Lower leg skin (tissue), 3 donors: Measurements from ENCODE around the gene TMEM260.

Experiments
- CTCF ChIP-seq, 3 donors: fragments of 450-650 bp; IDR thresholded peaks; one replicate each; pipeline ENCODE4 v1.5.1; 2016; ENCODE audit warnings: antibody characterized with exemption in 3 of 3, mild to moderate bottlenecking in 3 of 3, moderate library complexity in 2 of 3
- POLR2A ChIP-seq, 2 donors: fragments of 450-650 bp; IDR thresholded peaks; one replicate each; pipeline ENCODE4 v1.6.1; 2016 to 2017; ENCODE audit warnings: antibody characterized with exemption in 2 of 2, mild to moderate bottlenecking in 1 of 2, moderate library complexity in 1 of 2

DNA sequence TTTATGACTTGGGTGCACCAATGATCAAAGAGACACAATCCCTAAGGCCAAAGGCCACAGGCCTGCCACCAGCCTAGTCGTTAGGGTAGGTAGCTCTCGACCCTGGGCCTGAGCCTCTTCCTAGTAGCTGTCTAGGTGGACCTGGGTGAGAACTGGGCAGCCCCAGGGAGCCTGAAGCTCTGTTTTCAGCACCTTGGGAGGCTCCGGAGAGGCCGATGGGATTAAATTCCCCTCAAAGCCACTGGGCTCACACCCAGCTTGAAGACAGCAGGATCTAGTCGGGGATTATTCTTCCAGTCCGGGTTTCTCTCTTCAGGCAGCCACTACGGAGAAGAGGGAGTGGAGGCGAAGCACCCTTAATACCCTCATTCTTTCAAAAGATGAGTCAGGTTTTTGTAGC is 79.8 kb downstream of the TMEM260 start:
- no peak for TF ChIP-seq POLR2A (IDR thresholded peaks at IDR 0.05)
- no peak for TF ChIP-seq CTCF (IDR thresholded peaks at IDR 0.05)
